HG02970 (cell line): ENCODE results near the gene LARP4.
"Not testable (repeated sequence)": the region's sequence is repeated elsewhere in the genome, so short reads cannot be mapped to it uniquely, and the experiment has no call there.

ENCODE experiments used
- ATAC-seq: cut with Tn5 transposase; IDR thresholded peaks from one replicate; pipeline ENCODE4 v1.9.1; 2021; ENCODE audit warnings: mild to moderate bottlenecking, moderate library complexity, moderate number of reproducible peaks; ENCODE audit not compliant: unreplicated experiment, low FRiP score

The LARP4 gene

DNA sequence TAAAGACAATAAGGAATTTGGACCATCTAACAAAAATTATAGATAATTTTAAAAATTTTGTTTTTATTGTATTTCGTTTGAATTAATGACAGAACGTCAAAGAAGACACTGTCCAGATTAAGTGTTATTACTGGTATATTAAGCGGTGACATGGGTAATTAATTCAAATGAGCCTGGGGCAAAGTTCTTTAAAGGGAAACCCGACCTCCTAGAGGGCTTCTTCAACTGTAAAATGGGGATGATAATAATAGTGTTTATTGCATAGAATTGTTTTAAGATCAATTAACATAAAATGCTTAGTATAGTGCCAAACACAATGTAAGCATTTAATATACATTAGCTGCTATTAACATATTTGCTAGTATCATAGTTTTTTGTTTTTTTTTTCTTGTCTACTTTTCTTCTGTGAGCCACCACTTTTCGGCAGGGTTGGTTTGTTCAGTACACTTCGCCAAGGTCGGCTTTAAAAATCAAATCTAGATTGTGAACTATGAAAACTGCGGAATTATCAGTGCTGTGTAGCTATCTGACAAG, 514 bp upstream of the LARP4 start:
- no peak for ATAC-seq

DNA sequence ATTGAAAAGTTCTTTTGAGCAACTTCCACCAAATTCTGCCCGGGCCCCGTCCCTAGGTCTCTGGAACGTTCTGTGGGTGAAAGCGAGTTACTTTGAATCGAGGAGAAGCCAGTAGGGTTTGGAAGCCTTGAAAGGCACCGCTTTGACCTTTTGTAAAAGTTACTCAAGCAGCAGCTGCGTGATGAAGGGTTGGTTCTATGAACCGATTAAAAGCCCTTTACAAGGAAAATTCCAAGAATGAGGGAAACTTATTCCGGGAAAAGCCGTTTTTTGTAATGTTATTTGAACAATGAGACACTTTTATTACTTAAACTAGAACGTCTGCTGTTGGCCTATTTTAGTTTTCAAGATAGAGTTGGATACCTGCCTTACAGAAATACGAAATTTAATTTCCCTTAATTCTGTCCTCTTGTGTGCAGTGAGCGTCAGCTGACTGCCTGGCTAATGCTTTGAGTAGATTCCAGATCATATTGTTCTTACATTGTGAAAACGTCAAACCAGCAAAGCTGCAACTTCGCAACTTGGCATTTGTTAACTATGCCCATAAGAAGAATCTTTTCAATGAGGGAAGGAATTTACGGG, 906 bp downstream of the LARP4 start:
- ATAC-seq: no peak

DNA sequence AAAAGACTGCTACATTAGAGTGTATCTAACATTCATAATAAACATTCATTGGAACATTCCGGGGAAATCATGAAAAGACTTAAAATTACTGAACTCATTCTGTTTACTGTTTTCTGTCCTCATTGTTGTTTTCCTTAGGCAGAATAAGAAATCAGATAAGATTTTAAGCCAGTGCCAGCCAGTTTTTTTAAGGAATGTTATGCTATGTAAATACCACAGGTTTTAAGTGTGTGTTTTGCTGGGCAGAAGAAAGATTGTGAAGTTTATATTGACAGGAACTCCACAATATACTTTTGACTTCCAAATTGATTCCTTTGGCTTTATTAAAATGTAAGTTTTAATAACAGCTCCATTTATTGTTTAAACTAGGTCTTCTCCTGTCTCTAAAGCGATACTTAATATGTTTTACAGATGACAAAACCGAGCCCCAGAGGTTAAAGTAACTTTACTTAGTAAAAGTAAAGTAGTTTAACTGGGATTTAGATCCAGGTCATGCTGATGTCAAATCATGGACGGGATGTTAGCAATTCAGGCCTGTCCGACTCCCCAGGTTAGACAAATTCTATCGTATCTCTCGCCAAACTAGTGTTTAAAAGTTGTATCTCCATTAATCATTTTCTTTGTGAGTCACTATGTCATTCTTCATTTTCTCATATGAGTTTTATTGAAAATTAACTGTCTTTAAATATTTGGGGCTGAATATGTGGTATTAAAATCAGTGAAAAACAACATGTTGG, 1.7 kb downstream of the LARP4 start:
- ATAC-seq: no peak

DNA sequence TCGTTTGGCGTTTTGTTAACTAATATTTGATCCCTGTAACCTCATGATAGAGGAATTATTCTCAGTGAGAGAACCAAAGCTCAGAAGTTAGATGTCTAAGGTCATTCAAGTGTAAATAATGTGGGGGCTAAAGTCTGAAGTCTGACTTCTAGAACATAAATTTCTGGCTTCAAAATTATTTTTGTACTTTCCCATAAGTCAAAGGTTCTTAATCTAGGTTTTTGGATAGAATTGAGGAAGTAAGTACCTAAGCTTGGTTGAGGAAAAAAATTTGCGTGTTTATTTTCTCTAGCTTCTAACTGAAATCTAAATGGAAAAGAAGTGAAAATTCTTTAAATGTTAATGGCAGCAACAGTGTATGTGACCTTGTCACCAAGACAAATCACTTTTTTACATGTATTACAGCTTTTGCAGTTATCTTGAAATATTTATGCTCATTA, 2.3 kb downstream of the LARP4 start:
- no peak for ATAC-seq

DNA sequence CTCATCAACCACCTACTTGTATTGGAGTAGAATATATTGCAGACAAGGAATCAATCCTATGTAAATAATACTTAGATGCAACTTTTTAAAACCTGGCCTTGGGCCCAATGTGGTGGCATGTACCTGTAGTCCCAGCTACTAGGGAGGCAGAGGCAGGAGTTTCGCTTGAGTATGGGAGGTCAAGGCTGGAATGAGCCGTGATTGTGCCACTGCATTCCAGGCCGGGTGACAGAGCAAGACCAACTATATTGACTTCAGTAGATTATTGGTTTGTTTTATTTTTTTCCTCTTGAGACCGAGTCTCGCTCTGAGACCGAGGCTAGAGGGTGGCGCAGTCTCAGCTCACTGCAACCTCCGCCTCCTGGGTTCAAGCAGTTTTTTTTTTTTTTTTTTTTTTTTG, 3.6 kb downstream of the LARP4 start:
- no peak for ATAC-seq

DNA sequence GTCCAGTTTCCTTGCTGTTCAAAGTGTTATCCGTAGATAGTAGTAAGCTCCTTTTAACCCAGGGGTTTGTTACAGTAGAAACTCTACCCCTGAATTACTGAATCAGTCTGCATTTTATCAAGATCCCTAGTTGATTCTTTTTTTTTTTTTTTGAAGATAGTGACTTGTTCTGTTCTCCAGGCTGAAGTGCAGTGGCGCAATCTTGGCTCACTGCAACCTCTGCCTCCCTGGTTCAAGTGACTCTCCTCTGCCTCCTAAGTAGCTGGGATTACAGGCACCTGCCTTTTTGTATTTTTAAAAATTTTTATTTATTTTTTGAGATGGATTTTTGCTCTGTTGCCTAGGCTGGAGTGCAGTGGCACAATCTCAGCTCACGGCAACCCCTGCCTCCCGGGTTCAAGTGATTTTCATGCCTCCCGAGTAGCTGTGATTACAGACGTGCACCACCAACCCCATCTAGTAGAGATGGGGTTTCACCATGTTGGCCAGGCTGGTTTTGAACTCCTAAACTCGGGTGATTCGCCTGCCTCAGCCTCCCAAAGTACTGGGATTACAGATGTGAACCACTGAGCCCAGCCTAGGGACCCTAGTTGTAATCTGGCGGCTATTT, 10.5 kb downstream of the LARP4 start:
- no peak for ATAC-seq

DNA sequence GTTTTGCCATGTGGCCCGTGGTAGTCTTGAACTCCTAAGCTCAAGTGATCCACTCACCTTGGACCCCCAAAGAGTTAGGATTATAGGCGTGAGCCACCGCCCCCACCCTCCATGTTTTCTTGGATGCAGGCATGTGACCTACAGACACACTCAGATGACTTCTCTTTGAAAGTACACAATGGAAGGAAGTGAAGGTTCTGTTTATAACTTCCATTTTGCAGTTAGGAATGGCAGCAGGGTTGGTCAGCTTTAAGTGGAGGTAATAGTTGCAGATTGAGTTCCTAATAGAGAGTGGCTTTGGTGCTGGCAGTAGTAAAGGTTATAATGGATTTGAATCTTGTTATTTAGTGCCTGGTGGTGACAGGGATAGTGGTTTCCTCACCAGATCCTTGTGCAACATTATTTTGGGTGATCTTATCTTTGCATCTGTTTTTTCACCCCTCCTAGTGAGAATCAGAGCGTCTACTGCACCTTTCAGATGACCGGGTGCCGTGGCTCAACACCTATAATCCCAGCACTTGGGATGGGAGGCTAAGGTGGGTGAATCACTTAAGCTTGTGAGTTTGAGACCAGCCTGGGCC, 15.3 kb downstream of the LARP4 start:
- ATAC-seq: no peak

DNA sequence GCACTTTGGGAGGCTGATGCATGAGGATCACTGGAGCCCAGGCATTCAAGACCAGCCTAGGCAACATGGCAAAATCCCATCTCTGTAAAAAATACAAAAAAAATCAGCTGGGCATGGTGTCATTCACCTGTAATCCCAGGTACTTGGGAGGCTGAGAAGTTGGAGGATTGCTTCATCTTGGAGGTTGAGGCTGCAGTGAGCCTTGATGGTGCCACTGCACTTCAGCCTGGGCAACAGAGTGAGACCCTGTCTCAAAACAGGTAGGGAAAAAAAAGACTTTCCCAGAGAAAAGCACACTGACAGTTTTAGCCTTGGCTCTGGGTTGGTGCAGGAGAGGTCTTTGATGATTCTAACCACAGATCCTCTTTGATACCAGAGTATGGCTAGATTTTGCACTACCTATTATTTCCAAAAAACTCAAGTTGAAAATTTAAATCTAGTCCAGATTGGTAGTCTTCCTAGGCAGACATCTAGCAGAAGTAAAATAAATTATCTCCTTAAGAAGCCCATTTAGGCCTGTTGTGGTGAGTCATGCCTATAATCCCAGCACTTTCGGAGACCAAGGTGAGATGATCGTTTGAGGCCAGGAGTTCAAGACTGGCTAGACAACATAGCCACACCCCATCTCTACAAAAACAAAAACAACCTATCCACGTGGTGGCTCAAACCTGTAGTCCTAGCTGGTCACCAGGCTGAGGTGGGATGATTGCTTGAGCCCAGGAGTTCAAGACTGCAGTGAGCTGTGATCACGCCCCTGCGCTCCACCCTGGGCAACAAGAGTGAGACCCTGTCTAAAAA, 18.6 kb downstream of the LARP4 start:
- ATAC-seq: no peak

DNA sequence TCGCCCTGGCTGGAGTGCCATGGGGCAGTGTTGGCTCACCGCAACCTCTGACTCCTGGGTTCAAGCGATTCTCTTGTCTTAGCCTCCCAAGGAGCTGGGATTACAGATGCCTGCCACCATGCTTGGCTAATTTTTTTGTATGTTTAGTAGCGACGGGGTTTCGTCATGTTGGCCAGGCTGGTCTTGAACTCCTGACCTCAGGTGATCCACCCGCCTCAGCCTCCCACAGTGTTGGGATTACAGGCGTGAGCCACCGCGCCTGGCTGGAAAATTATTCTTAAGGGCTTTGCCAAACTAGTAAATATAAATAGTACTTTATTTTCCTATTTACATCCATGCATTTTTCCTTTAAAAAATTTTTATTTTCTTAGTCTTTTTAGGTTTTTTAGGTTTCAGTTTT, 22.2 kb downstream of the LARP4 start:
- ATAC-seq: not testable (repeated sequence)

DNA sequence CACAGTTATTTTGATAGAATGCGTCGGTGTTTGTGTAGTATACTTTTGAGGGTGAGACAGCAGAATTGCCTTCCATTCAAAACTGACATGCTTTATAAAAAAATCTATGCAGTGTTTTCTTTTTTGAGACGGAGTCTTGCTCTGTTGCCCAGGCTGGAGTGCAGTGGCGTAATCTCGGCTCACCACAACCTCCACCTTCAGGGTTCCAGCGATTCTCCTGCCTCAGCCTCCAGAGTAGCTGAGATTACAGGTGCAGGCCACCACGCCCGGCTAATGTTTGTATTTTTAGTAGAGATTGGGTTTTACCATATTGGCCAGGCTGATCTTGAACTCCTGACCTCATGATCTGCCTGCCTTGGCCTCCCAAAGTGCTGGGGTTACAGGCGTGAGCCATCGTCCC, 22.7 kb downstream of the LARP4 start:
- ATAC-seq: not testable (repeated sequence)

DNA sequence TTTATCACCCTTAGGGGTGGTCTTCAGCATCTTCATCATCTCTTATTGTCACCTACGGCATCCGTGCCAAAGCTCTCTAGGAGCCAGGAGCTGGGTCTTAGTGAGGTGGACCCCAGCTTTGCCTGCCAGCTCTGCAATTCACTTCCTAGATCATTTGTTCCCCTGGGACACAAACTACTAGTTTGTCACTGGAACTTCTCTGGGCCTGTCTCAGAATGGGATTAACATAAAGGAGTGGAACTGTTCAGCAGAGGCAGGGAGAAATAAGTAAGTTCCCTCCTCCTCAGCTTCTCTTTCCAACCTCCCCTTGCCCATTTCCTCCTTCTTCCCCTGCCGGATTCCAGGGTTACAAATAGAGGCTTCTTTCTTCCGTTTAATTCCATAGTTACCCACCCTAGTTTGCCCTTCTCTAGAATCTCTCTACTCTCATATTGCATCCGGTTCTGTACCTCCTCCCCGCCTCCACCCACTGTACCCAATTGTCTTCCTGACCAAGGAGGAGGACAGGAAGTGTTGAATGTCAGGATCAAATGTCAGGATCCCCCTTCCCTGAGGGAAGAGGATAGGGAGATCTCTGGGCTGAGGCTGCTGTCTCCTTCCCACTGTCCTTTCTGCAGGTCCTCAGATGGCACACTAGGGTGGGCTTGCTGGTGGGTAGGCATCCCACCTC, 25.0 kb downstream of the LARP4 start:
- no peak for ATAC-seq

DNA sequence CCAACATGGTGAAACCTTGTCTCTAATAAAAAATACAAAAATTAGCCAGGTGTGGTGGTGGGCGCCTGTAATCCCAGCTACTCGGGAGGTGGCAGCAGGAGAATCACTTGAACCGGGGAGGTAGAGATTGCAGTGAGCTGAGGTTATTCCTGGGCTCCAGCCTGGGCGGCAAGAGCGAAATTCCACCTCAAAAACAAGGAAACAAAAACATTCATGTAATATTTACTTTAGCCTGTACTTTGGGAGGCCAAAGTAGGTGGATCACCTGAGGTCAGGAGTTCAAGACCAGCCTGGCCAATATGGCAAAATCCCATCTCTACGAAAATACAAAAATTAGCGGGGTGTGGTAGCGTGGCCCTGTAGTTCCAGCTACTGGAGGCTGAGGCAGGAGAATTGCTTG, 31.0 kb downstream of the LARP4 start:
- ATAC-seq: not testable (repeated sequence)

DNA sequence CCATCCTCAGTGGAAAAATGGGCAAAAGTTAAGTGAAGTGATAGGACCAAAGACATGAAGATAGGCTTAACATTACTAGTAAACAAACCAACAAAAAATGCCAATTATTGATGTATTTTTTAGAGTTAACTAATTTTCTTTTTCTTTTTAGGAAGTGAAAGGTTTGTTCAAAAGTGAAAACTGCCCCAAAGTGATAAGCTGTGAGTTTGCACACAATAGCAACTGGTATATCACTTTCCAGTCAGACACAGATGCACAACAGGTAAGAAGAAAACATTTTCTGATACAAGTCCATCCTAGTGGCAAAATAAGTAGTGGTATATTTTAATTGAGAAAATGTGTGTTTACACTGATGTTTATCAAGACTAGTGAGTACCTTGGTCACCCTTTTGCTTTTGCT, 39.6 kb downstream of the LARP4 start:
- no peak for ATAC-seq

DNA sequence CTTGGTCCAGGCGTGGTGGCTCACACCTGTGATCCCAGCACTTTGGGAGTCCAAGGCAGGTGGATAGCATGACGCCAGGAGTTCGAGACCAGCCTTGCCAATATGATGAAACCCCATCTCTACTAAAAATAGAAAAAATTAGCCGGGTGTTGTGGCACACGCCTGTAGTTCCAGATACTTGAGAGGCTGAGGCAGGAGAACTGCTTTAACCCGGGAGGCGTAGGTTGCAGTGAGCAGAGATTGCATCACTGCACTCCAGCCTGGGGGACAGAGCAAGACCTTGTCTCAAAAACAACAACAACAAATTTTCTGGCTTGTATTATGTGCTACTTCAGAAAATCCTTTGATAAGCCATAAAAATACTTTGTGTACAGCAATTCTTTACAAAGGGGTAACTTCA, 41.1 kb downstream of the LARP4 start:
- ATAC-seq: no peak

DNA sequence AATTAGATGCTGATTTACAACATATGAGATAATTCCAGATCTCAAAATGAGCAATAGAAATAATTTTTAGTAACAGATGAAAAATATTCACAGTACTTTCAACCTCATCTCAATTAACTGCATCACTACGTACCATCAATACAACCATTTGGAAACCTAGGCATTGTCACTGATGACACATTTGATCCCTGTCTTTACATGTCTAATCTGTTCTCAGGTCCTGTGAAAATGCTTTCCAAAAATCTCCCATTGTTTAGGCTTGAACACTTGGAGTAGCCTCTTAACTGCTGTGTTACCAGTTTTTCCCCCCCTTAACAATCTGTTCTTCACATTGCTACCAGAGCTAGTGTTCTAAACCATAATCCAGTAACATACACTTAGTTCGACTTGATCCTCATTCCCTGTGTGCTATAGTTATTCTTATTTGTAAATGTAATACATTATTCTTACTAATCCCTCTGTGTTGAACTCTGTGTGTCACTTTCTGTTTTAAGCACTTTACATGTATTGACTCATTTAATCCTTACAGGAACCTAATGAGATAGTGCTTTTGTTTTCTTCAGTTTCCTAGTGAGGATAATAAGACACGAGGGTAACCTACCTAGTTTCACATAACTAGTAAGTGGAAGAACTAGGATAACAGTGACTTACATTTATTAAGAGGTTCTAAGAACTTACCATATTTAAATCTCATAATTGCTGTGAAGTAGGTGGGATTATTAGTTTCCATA, 41.7 kb downstream of the LARP4 start:
- ATAC-seq: no peak

DNA sequence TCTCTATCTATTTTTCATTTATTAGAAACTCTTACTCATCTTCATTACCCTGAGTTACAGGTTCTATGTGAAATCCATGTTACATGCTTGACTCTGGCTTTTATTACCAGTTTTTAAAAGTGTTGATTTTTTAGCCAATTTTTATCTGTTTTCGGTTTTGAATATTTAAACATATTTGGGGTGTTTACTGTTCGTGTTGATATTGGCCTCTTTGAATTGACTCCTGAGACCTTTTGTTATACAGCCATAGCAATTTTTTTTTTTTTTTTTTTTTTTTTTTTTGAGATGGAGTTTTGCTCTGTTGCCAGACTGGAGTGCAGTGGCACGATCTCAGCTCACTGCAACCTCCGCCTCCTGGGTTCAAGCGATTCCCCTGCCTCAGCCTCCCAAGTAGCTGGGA, 49.0 kb downstream of the LARP4 start:
- ATAC-seq: not testable (repeated sequence)

DNA sequence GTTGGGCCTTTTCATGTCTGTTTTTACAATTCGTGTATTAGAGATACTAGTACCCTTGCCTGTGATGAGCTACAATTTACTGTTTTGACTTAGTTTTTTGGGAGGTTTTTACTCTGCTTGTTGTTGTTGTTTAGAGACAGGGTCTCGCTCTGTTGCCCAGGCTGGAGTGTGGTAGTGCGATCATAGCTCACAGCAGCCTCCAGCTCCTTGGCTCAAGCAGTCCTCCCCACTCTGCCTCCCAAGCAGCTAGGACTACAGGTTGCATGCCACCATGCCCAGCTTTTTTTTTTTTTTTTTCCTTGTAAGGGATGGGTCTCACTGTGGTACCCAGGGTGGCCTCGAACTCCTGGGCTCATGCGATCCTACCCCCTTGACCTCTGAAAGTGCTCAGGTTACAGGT, 52.1 kb downstream of the LARP4 start:
- no peak for ATAC-seq

DNA sequence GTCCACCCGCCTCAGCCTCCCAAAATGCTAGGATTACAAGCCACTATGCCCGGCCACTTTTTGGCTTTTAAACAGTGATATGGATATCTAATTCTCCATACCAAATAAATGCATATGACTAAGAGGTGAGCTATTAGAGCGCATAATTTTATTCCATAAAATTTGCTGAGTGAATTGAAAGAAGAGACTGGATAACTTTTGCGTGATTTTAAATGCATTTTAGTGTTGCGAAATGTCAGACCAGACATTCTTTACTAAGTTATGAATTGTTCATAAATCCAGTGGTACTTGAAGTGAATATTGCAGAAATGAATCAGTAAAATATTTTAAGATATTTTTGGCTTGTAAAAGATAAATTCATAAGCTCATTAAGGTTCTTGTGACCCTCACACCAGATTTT, 53.2 kb downstream of the LARP4 start:
- no peak for ATAC-seq

DNA sequence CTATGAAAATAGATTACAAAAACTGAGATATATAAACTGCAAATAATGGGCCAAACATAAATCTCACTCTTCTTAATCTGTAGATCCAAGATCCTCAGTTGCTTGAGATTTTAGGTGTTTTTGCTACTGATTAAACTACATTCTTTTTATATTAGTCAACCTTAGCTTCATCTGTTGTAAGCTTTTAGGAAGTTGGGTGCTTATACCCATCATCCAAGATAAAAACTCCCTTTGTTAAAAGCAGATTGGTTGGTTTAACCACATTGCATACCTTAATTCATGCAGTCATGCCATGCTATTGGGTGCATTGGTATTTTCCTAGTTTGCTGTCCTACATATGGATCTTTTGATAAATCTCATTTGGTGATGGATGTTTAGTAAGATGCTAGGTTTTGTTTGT, 57.9 kb downstream of the LARP4 start:
- ATAC-seq: no peak
